Heart left ventricle (tissue), 13 donors: ENCODE data around the gene DOCK2.

Experiments used
- POLR2A ChIP-seq, 2 donors: fragments of 450-650 bp; IDR thresholded peaks; one replicate each; pipeline ENCODE4 v1.6.1; 2017; ENCODE audit warnings: antibody characterized with exemption in 2 of 2, mild to moderate bottlenecking in 2 of 2, moderate library complexity in 2 of 2
- TF ChIP-seq, protein P1 (sequence below), 12 donors: fragments of 200-600 bp; sonication (generic) in 4 of 12; IDR thresholded peaks; one replicate each; pipeline versions ENCODE4 v1.5.0 to v1.8.0; 2018 to 2022; ENCODE audit warnings: antibody characterized with exemption in 12 of 12, mild to moderate bottlenecking in 5 of 12
- donor health status: ischemic (EF 13 %, LVEDD 7.1; RV severe dilation, severe dysfunction).
- donor health status: DM: no; HTN: yes; CAD: no.
- donor health status: DM: no; HTN: no; CAD: no.
- donor health status: ischemic (EF 25% LVEDD 6.9; RV normal size, moderate dysfunction).
- donor health status: ischemic (EF 25% LVEDD 5.7; RV mildly dilated, moderate dysfunction).
- donor health status: ischemic (EF 35%, LVEDD 5.7; RV mildly dilated, moderate dysfunction).
- donor health status: nonischemic (EF 11% LVEDD 7.7; RV severe dilation, severe dysfunction).
- donor health status: DM: yes; HTN: yes; CAD: no.
- donor health status: PGD.
- donor health status: ischemic (EF 29% LVEDD 5.4; RV normal size, mild dysfunction).
- donor health status: nonischemic (EF 23%, LVEDD 6.1; RV moderate dilation, normal function).

DNA sequence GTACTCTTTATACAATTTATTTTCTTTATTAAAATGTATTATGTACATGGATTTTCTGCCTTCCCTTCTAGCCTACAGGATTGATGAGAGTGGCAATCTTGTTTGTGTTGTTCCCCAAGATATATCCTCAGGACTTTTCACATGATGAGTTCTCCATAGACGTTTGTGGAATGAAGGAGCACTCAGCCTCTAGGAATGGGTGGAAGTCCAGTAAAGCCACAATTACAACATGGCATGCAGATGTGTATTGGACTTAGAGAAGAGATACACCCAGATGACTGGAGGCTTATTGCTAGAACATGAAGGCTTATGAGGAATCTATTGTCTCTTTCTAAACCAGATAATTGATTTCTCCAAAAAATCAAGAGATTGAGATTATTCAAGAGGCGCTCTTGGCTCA is 8.2 kb upstream of the DOCK2 start:
- TF ChIP-seq, protein P1, sequence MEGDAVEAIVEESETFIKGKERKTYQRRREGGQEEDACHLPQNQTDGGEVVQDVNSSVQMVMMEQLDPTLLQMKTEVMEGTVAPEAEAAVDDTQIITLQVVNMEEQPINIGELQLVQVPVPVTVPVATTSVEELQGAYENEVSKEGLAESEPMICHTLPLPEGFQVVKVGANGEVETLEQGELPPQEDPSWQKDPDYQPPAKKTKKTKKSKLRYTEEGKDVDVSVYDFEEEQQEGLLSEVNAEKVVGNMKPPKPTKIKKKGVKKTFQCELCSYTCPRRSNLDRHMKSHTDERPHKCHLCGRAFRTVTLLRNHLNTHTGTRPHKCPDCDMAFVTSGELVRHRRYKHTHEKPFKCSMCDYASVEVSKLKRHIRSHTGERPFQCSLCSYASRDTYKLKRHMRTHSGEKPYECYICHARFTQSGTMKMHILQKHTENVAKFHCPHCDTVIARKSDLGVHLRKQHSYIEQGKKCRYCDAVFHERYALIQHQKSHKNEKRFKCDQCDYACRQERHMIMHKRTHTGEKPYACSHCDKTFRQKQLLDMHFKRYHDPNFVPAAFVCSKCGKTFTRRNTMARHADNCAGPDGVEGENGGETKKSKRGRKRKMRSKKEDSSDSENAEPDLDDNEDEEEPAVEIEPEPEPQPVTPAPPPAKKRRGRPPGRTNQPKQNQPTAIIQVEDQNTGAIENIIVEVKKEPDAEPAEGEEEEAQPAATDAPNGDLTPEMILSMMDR (IDR thresholded peaks at IDR 0.05): no peak
- TF ChIP-seq POLR2A (IDR thresholded peaks at IDR 0.05): no peak
